MM.1S (cell line): ENCODE data around the gene MOB2.

Source experiments
- DNase-seq: peaks from one replicate; pipeline ENCODE4 v3.0.0-alpha.2; 2015
- H2AFZ ChIP-seq: fragments of 300-600 bp; sonication (generic); 2 replicates; pipeline ENCODE4 v1.6.0; 2016; ENCODE audit warnings: antibody characterized with exemption, low read length
- H3F3A ChIP-seq: fragments of 300-600 bp; sonication (generic); 2 replicates; pipeline ENCODE4 v1.6.1; 2016; ENCODE audit warnings: mild to moderate bottlenecking, antibody characterized with exemption, low read length, moderate library complexity, mixed read lengths; ENCODE audit not compliant: insufficient read depth
- H3K27ac ChIP-seq: fragments of 300-600 bp; sonication (generic); 2 replicates; pipeline ENCODE4 v1.5.1; 2016; ENCODE audit warnings: mild to moderate bottlenecking, low read length
- H3K27me3 ChIP-seq: fragments of 300-600 bp; sonication (generic); replicated peaks from 2 replicates; pipeline ENCODE4 v1.6.0; 2016; ENCODE audit warnings: low read length; ENCODE audit not compliant: insufficient read depth
- H3K36me3 ChIP-seq: fragments of 300-600 bp; sonication (generic); replicated peaks from 2 replicates; pipeline ENCODE4 v1.6.1; 2016; ENCODE audit warnings: mild to moderate bottlenecking, low read length, mixed read lengths; ENCODE audit not compliant: insufficient read depth
- H3K4me1 ChIP-seq: fragments of 300-600 bp; sonication (generic); 2 replicates; pipeline ENCODE4 v1.6.1; 2016; ENCODE audit warnings: low read length, mixed read lengths
- H3K4me2 ChIP-seq: fragments of 300-600 bp; sonication (generic); 2 replicates; pipeline ENCODE4 v1.6.0; 2016; ENCODE audit warnings: low read depth, low read length
- H3K4me3 ChIP-seq: fragments of 300-600 bp; sonication (generic); 2 replicates; pipeline ENCODE4 v1.5.1; 2016; ENCODE audit warnings: low read length, mixed read lengths
- H3K79me2 ChIP-seq: fragments of 300-600 bp; sonication (generic); 2 replicates; pipeline ENCODE4 v1.6.1; 2016; ENCODE audit warnings: mixed run types, low read length, mixed read lengths
- H3K9ac ChIP-seq: fragments of 300-600 bp; sonication (generic); 2 replicates; pipeline ENCODE4 v1.6.1; 2016; ENCODE audit warnings: low read length, mixed read lengths
- H3K9me2 ChIP-seq: fragments of 300-600 bp; sonication (generic); replicated peaks from 2 replicates; pipeline ENCODE4 v1.6.1; 2016; ENCODE audit warnings: mild to moderate bottlenecking, low read length, mixed read lengths; ENCODE audit not compliant: insufficient read depth
- H3K9me3 ChIP-seq: fragments of 300-600 bp; sonication (generic); replicated peaks from 2 replicates; pipeline ENCODE4 v1.6.1; 2016; ENCODE audit warnings: mild to moderate bottlenecking, low read length, mixed read lengths; ENCODE audit not compliant: insufficient read depth
- H4K20me1 ChIP-seq: fragments of 300-600 bp; sonication (generic); 2 replicates; pipeline ENCODE4 v1.6.1; 2016; ENCODE audit warnings: mild to moderate bottlenecking, low read length, moderate library complexity, mixed read lengths; ENCODE audit not compliant: insufficient read depth
- EZH2 ChIP-seq: fragments of 300-600 bp; sonication (generic); optimal IDR thresholded peaks from 2 replicates; pipeline ENCODE3; 2017; ENCODE audit warnings: low read depth, mild to moderate bottlenecking, antibody characterized with exemption, low read length, mixed read lengths
- EZH2phosphoT487 ChIP-seq: fragments of 300-600 bp; sonication (generic); IDR thresholded peaks from 2 replicates; pipeline ENCODE4 v1.6.1; 2018; ENCODE audit warnings: antibody characterized with exemption, low read length
- TF ChIP-seq, protein P1 (sequence below): fragments of 300-600 bp; sonication (generic); IDR thresholded peaks from 2 replicates; pipeline ENCODE4 v1.5.1; 2016; ENCODE audit warnings: antibody characterized with exemption, low read length, mixed read lengths

The MOB2 gene

DNA sequence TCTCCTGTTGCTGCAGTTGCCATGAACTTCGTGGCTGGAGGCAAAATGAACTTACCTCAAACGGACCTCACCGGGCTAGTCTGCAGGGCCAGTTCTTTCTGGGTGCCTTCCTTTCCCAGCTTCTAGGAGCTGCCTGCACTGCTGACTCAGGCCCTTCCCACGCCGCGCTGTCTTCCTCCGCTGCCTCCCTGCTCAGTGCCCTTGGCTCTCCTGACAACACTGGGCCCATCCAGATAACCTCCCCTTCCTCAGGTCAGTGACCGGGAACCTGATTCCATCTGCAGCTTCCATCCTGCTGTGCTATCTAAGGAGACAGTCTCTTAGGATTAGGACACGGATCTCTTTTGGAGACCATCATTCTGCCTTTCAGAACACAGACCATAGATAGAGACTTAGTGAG is 19.3 kb downstream of the MOB2 start:
- Histone ChIP-seq H3K27me3 (no peaks in the 10 kb centered on the region), H3K4me2 (no peak overlapping the region), H3K9me3 (no peaks in the 10 kb centered on the region), H3K9me2 (no peaks in the 10 kb centered on the region), H3K4me1 (no peaks in the 10 kb centered on the region), H3K36me3 (no peaks in the 10 kb centered on the region), H3K27ac (no peak overlapping the region), H2AFZ (no peak overlapping the region), H3K9ac (no peak overlapping the region), H3K79me2 (no peaks in the 10 kb centered on the region), H4K20me1 (no peaks in the 10 kb centered on the region), H3K4me3 (no peak overlapping the region), H3F3A (no peaks in the 10 kb centered on the region)
- TF ChIP-seq EZH2phosphoT487 (no peak), EZH2 (no peak)
- TF ChIP-seq, protein P1, sequence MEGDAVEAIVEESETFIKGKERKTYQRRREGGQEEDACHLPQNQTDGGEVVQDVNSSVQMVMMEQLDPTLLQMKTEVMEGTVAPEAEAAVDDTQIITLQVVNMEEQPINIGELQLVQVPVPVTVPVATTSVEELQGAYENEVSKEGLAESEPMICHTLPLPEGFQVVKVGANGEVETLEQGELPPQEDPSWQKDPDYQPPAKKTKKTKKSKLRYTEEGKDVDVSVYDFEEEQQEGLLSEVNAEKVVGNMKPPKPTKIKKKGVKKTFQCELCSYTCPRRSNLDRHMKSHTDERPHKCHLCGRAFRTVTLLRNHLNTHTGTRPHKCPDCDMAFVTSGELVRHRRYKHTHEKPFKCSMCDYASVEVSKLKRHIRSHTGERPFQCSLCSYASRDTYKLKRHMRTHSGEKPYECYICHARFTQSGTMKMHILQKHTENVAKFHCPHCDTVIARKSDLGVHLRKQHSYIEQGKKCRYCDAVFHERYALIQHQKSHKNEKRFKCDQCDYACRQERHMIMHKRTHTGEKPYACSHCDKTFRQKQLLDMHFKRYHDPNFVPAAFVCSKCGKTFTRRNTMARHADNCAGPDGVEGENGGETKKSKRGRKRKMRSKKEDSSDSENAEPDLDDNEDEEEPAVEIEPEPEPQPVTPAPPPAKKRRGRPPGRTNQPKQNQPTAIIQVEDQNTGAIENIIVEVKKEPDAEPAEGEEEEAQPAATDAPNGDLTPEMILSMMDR: no peak
- no peak for DNase-seq

DNA sequence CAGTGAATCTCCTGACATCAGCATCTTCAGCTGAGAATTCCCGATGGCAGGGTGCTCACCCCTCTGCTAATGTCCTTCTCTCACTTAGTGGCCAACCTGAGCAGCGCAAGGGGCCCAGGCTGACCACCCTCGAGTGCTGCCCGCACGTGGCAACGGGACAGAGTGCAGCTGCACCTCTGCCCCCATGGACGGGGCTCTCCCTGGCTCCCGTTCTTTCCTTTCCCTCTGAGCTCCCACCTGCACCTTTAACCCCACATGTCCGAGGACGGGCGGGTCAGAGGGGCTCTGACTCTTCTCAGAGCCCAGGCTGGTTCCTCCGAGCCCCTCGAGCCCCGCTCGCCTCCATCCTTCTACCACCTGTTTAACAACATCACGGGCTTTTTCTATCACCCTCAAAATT is 19.8 kb downstream of the MOB2 start:
- H3K4me1 ChIP-seq: no peaks in the 10 kb centered on the region
- H3K9ac ChIP-seq: no peak overlapping the region
- H3K9me3 ChIP-seq: no peaks in the 10 kb centered on the region
- no peaks in the 10 kb centered on the region for H4K20me1 ChIP-seq
- TF ChIP-seq, protein P1: no peak
- TF ChIP-seq EZH2: no peak
- no peak for TF ChIP-seq EZH2phosphoT487
- no peaks in the 10 kb centered on the region for H3F3A ChIP-seq
- H3K4me2 ChIP-seq: no peak overlapping the region
- no peaks in the 10 kb centered on the region for H3K79me2 ChIP-seq
- no peak overlapping the region for H2AFZ ChIP-seq
- no peaks in the 10 kb centered on the region for H3K9me2 ChIP-seq
- H3K27me3 ChIP-seq: no peaks in the 10 kb centered on the region
- H3K36me3 ChIP-seq: no peaks in the 10 kb centered on the region
- no peak overlapping the region for H3K4me3 ChIP-seq
- no peak overlapping the region for H3K27ac ChIP-seq
- DNase-seq: no peak

DNA sequence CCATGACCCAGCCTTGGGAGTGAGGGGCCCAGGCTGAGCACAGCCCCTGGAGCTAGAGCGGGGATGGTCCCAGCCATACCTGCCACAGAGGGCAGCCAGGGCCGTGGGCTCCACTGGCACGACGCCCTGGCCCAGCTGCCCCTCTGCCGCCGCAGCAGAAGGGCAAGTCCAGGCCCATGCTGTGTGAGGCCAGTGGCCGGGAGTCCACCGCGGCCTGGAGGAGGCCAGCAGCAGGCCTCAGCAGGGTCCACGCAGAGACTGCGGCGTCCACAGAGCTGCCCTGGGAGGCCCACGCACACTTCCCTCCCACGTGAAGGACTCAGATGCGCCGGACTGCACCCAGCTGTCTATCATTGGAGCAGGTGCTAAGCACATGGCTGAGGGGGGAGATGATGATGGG is 23.5 kb downstream of the MOB2 start:
- H3K9me3 ChIP-seq: no peaks in the 10 kb centered on the region
- no peak for DNase-seq
- H3K9ac ChIP-seq: no peak overlapping the region
- no peak overlapping the region for H2AFZ ChIP-seq
- no peaks in the 10 kb centered on the region for H3K79me2 ChIP-seq
- H4K20me1 ChIP-seq: no peaks in the 10 kb centered on the region
- no peaks in the 10 kb centered on the region for H3K4me1 ChIP-seq
- no peaks in the 10 kb centered on the region for H3F3A ChIP-seq
- TF ChIP-seq EZH2phosphoT487: no peak
- TF ChIP-seq EZH2: no peak
- TF ChIP-seq, protein P1: no peak
- H3K27me3 ChIP-seq: no peaks in the 10 kb centered on the region
- H3K9me2 ChIP-seq: no peaks in the 10 kb centered on the region
- no peak overlapping the region for H3K4me2 ChIP-seq
- H3K27ac ChIP-seq: no peak overlapping the region
- no peak overlapping the region for H3K4me3 ChIP-seq
- H3K36me3 ChIP-seq: no peaks in the 10 kb centered on the region

DNA sequence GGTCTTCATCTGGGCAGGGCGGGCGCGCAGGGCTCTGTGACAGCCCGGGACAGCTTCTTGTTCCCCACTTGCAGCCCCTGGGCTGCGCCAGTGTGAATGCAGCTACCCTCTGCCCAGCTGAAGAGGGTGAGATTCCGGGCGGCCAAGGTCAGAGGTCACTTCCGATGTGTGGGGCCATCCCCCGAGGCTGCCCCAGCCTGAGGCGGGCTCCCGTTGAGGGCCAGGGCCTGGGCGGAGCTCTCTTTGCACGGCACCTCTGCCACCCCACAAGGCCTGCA is 23.9 kb downstream of the MOB2 start:
- Histone ChIP-seq H3K9me2 (no peaks in the 10 kb centered on the region), H3K36me3 (no peaks in the 10 kb centered on the region), H3K27ac (no peak overlapping the region), H3F3A (no peaks in the 10 kb centered on the region), H3K9me3 (no peaks in the 10 kb centered on the region), H3K4me1 (no peaks in the 10 kb centered on the region), H3K79me2 (no peaks in the 10 kb centered on the region), H3K27me3 (no peaks in the 10 kb centered on the region), H3K4me3 (no peak overlapping the region), H3K9ac (no peak overlapping the region), H2AFZ (no peak overlapping the region), H4K20me1 (no peaks in the 10 kb centered on the region), H3K4me2 (no peak overlapping the region)
- DNase-seq: no peak
- TF ChIP-seq EZH2 (no peak), EZH2phosphoT487 (no peak)
- TF ChIP-seq, protein P1: no peak
